Tibial nerve (tissue), 4 donors: ENCODE measurements around the gene RHBDL2.

Experiments used
- EP300 ChIP-seq, 2 donors: sonication (generic); formaldehyde crosslinking; IDR thresholded peaks; one replicate each; pipeline ENCODE4 v1.6.1; 2017; ENCODE audit warnings: antibody characterized with exemption in 2 of 2, mild to moderate bottlenecking in 1 of 2
- POLR2A ChIP-seq, 2 donors: fragments of 450-650 bp; IDR thresholded peaks; one replicate each; pipeline ENCODE4 v1.6.1; 2017; ENCODE audit warnings: antibody characterized with exemption in 2 of 2, mild to moderate bottlenecking in 2 of 2, moderate library complexity in 2 of 2
- TF ChIP-seq, protein P1 (sequence below), 5 experiments: fragments of 200-600 bp in 3 of 5; fragments of 450-650 bp in 2 of 5; sonication (generic) in 3 of 5; IDR thresholded peaks; one replicate each; pipeline ENCODE4 v1.5.1; 2016 to 2019; ENCODE audit warnings: antibody characterized with exemption in 5 of 5, mild to moderate bottlenecking in 3 of 5, moderate library complexity in 2 of 5

DNA sequence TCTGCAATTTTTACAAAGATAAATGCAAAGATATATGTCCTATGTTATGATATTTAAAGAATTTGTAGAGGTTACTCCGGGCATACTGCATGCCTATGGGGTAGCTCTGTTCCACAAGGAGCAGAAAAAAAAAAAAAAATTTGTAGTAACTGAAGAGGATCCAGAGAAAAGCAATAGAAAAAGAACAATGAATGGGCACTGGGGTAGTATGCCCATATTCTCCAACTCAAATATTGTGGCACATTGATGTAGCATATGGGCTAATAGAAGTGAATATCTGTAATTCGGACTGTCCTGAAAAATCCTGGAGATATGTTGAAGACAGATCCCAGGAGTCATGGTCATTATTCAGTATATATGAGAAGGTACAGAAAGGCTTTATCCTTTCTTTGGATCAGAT is 48.3 kb upstream of the RHBDL2 start:
- TF ChIP-seq, protein P1, sequence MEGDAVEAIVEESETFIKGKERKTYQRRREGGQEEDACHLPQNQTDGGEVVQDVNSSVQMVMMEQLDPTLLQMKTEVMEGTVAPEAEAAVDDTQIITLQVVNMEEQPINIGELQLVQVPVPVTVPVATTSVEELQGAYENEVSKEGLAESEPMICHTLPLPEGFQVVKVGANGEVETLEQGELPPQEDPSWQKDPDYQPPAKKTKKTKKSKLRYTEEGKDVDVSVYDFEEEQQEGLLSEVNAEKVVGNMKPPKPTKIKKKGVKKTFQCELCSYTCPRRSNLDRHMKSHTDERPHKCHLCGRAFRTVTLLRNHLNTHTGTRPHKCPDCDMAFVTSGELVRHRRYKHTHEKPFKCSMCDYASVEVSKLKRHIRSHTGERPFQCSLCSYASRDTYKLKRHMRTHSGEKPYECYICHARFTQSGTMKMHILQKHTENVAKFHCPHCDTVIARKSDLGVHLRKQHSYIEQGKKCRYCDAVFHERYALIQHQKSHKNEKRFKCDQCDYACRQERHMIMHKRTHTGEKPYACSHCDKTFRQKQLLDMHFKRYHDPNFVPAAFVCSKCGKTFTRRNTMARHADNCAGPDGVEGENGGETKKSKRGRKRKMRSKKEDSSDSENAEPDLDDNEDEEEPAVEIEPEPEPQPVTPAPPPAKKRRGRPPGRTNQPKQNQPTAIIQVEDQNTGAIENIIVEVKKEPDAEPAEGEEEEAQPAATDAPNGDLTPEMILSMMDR (IDR thresholded peaks at IDR 0.05), result no peak
- no peak for TF ChIP-seq EP300 (IDR thresholded peaks at IDR 0.05)
- no peak for TF ChIP-seq POLR2A (IDR thresholded peaks at IDR 0.05)
